Activated CD8-positive, alpha-beta memory T cell treated with anti-CD3 and anti-CD28 coated beads, Interleukin-2, amount 50 U/mL, for 4 hours (primary cell): ENCODE data around the gene CAMK1D.
"Not testable (repeated sequence)": the region's sequence is repeated elsewhere in the genome, so short reads cannot be mapped to it uniquely, and the experiment has no call there.

Source experiments
- DNase-seq: peaks from one replicate; pipeline ENCODE4 v3.0.0-alpha.2; 2020

The CAMK1D gene

DNA sequence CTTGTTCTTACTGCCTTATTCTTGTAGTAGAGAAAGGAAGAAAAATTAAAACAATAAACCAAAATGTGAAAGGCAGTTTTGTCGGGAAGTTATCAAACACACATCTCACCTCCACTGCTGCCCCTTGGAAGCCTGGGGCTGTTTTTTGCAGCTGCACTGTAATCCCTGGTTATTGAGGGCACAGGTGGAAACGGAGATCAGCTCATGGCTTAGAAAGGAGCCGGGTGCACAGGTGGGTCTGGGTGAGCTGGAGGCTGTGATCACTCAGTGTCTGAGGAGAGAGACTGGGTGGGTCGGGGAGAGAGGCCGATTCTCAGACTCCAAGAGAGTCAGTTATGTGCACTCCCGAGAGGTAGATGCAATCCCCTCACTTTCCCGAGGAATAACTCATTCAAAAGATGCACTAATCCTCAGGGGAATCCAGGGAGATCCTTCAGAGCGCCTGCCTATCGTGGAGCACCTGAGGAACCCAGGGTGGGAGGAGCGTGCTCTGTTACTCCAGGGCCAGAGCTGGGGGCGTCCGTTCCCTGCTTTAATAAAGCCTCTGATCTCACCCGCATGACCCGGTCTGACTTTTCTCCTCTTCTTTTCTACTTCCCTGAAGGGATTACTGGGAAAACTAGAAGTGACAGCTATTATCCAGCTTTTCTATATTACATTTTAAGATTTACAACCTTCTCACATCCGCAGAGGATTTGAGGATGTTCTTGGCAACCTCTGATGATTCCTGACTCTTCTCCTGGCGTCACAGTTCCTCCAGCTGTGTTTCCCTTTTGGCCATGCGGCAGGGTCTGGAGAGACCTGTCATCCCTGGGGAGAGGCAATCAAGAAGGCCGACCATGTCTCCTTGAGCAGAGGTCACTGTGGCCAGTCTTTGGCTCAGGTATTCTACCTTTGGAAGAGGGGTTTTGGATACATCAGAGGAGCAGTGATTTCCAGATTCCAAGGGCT lies 82.1 kb downstream of the CAMK1D start:
- no peak for DNase-seq

DNA sequence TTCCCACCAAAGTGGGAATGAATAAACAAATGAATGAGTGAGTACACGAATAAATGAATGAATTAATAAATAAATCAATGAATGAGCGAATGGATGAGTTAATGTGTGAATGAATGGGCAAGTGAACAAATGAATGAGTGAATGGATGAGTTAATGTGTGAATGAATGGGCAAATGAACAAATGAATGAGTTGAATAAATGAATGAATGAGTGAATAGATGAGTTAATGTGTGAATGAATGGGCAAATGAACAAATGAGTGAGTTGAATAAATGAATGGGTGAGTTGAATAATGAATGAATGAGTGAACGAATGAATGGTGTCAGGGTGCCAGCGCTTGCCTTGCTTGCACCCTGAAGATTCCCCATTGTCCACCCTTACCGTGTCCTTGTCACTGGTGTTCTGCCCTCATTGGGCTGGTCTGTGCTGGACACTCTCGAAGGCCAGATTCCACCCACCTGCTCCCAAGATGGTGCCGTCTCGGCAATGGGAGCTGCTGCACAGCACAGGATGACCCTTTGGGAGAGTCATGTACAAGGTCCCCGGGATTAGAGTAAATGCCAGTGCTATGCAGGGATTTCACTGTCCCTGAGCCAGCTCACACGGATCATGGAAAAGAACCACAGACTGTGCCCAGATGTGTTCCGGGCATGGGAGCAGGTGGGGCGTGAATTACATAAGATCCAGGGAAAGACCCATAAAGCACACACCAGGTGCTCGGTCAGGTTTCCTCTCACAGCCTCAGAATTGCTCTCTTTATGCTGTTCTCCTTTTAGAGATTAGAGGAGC lies 83.2 kb downstream of the CAMK1D start:
- DNase-seq: no peak

DNA sequence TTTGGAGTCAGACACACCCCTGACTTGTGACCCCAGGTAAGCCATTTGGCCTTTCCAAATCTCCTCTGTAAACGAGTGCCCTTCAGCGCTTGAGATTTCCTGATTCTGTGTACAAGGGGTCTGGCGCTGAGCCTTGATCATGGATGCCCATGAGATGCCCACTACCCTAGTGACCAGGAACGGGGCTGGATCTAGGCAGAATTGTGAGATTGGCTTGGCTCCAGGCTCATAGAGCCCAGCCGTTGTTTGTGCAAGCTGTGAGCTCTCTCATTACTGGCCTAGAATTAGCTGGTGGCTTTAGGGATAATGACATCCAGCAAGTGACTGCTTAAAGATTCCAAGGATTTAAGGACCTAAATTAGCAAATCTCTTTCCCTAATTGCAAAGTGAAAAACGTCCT lies 84.9 kb downstream of the CAMK1D start:
- no peak for DNase-seq

DNA sequence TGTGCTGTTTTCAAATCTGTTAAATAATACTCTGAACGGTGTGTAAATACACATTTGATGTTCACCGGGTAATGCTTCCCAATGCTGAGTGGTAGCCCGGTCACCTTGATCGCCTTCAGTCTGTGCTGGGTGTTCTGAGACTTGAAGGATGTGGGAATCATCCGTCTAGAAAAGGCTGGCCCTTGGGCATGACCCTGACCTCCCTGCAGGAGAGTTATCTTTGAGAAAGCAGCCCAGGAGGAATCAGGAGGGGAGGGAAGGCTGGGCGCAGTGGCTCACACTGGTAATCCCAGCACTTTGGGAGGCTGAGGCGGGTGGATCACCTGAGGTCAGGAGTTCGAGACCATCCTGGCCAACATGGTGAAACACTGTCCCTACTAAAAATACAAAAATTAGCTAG lies 85.3 kb downstream of the CAMK1D start:
- DNase-seq: not testable (repeated sequence)

DNA sequence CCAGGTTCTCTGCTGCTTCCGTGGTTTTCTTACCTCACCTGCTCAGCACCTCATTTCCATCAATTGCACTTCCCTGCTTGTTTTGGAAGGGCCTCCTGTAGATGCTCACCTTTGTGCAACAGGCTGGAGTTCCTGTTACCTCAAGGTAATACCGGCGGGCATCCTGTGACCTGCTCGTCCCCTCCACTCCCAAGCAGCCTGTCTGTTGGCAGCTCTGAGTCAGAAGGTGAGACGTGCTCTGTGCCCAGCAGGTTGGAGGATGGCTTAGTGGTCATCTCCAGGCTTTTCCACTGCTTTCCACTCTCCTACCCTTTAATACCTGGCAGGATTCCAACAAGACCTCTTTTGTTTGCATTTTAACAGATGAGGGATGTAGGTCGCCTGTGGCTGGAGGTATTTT lies 86.0 kb downstream of the CAMK1D start:
- no peak for DNase-seq

DNA sequence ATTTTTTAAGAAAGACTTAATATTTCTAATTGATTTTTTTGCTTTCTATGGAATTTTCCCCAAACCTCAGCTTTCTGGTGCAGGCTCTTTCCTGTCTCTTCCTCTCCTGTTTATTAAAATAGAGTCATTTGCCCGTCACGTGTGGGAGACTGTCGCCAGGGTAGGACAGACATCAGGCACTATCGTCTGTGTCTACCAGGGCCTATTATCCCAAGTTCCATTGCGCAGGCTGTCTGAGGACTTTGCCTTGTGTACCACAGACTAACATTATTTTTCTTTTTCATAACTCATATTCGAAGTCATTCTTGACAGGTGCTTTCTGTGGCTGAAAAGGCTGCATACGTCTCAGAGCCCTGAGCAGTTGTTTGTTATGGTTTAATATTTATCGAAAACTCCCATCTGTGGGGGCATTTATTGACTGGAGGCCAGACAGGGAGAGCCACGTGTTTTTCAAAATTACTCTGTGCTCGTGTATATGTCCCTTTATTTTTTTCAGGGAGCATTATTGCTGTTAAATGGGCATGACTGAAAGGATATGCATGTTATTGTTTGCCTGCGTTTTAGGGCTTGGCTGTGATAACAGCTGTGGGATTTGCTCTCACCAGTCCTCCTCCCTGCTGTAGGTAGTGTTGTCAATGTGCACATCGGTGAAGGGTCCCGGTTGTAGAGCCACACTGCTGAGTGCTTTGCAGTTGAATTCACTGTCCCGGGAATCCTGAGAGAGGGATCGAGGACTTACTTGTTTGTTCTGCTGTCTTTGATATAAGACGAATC lies 89.8 kb downstream of the CAMK1D start:
- DNase-seq: no peak

DNA sequence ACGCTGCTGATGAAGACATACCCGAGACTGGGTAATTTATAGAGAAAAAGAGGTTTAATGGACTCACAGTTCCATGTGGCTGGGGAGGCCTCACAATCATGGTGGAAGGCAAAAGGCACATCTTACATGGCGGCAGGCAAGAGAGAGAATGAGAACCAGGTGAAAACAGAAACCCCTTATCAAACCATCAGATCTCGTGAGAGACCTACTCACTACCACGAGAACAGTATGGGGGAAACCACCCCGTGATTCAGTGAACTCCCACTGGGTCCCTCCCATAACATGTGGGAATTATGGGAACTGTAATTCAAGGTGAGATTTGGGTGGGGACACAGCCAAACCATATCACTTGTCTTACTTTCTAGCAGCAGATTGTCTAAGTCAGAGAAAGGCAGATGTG lies 90.4 kb downstream of the CAMK1D start:
- DNase-seq: not testable (repeated sequence)

DNA sequence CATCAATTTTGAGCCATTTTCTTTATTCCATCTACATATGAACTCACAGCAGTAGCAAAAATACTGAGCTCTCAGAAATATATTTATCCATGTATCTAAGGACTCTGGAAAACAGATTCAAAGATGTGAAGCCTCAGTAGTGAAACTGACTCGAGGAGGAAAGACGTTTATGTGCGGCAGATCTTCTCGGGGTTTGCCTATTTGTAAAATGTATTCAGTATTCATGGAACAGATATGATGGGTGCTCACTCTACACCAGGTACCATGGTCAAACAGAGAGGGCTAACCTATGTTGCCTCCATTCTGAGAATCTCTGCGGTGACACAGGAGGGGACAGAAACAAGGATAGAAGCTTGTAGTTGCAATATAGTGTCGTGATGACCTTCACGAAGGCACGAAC lies 93.7 kb downstream of the CAMK1D start:
- no peak for DNase-seq

DNA sequence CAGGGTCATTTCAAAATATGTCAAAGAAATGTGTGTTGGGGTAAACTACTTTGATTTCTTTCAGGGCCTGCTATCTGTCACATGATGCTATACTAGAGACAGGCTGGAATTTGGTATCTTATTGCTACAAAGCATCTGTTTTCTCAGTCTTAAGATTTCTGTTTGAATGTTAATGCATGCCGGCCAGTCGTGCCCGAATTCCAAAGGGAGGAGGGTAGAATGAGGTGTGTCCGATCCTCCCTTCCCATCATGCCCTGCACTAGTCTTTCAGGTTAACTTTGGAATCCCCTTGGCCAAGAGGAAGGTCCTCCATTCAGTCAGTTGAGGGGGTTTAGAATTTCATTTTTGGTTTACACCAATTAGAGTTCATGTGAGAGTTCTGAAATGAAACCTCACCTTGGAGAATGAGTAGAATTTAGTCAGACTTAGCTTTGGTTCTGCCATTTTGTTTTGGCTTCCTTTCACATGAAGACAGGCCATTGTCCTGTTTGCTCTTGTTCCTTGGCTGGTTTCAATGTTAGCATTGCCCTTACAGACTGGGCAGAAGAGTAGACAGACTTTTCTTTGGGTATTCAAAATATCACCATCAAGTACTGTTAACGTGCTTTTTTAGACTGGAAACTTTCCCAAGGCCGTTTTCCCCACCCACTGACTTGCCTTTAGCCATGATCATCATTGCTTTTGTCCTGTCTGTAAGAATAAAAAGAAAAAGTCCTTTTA lies 95.8 kb downstream of the CAMK1D start:
- DNase-seq: no peak

DNA sequence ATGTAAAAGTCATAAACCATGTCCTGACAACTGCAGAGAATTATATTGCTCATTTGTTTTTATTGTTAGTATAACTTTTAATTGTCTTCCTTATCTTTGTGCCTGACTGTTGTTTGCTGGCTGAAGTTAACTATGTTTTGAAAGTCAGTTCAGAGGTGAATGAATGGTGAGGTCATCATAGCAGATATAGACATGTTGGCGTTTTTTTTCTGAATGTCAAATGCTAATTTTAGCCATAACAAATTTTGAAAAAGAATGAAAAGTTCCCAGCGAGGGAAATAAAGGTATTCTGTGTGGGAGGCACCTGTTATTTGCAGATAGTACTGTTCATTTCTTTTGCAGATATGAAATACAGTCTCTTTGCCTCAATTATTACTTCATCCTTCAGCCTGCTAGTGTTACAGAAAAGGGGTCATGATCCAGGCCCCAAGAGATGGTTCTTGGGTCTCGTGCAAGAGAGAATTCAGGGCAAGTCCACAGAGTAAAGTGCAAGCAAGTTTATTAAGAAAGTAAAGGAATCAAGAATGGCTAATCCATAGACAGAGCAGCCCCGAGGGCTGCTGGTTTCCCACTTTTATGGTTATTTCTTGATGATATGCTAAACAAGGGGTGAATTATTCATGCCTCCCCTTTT lies 96.5 kb downstream of the CAMK1D start:
- no peak for DNase-seq

DNA sequence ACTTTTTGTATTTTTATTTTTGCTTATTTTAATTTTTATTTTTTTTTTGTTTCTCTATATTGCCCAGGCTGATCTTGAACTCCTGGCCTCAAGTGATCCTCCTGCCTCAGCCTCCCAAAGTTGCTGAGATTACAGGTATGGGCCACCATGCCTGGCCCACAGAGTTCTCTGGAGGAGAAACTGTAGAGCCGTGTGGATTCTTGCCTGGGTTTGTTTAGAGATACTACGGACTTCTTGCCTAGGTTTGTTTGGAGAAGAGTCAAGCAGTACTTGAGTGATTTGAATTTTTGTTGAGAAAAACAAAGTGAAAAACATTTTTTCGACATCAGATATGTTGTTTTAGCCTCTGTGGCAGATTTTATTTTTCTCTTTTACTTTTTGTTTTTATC lies 99.0 kb downstream of the CAMK1D start:
- DNase-seq: no peak

DNA sequence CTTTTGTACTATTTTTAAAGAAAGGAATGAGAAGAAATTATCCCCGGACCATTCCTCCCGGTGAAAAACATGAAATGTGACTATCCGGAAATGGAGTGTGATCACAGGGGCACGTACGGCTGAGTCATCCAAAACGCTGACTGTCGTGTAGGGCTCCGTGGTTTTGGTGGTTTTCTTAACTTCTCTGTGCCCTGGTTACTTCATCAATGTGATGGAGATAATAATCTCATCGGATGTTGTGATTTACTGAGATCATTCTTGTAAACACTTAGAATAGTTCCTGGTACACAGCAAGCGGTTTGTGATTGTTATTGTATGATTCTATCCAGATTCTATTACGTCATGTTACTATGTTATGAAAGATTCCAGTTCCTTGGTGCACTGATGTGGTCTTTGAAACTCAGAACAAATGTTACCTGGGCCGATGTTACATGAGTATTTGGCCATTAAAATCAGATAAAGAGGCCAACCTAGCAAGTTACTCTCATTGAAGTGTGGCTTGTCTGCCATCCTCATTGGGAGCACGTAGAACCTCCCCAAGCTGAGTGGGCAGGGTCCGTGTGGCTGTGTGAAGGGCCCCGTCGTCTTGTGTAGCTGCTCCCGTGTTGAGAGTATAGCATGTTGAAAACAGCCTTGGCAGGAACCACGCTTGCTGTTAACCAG lies 99.5 kb downstream of the CAMK1D start:
- peak; percentile 68 for DNase-seq

DNA sequence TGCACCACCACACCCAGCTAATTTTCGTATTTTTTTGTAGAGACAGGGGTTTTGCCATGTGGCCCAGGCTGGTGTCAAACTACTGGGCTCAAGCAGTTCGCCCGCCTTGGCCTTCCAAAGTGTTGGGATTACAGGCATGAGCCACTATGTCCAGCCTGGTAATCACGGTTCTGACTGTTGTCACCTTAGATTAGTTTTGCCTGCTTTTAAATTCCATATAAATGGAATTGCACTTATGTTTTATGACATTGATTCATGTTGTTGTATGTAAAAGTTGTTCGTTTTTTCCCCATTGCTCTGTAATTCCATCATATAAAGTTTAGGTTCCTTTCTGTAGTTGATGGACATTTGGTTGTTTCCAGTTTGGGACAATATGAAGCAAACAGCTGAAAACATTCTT lies 106.0 kb downstream of the CAMK1D start:
- no peak for DNase-seq

DNA sequence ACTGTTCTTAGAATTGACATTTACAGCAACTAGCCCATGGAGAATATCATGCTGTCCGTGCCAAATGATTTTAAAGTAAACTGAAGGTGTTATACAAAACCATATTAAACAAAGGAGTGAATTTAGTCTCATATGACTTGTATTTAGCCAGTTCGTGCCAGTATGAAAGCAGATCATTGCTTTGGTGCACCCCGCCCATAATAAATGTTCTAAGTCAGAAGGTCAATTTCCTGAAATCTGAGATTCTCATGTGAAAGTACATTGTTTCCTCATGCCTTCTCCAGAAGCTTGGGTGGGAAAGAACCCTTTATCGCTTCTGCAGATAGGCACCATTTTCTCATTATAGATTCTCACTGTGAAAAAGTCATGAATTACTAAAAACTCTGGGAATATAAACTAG lies 106.4 kb downstream of the CAMK1D start:
- DNase-seq: no peak

DNA sequence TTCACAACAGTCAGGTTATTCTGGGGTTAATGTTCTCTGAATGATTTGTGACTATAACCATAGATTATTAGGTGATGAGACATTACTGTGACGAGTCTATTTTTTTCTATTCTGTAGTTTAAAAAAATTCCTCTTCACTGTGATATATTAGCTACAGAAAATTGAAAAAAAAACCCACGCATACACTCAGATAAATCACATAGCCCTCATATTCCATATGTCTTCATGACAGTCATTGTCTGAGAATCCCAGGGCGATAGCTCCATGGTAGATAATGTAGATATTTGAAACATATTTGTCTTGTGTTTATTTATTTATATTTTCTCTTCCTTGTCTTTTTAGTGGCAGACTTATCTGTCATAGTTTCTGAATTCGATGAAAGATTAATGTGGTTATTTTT lies 110.0 kb downstream of the CAMK1D start:
- no peak for DNase-seq

DNA sequence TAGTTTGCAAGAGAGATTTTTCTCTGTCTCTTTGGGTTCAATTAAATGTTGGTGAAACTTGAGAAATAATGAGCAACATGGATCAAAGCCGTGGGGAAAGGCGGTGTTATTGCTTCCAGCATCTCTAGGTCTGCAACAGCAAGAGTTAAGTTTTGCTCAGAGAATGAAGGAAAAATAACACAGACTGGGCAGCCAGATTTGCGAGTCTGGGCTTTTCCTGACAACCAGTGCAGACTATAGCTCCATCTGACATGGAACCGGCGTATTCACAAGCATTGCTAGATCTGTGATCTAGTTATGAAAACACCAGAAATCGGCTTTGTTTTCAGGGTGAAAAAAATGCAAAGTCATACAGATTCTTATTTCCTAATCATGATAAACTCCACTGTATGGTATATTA lies 110.4 kb downstream of the CAMK1D start:
- DNase-seq: no peak

DNA sequence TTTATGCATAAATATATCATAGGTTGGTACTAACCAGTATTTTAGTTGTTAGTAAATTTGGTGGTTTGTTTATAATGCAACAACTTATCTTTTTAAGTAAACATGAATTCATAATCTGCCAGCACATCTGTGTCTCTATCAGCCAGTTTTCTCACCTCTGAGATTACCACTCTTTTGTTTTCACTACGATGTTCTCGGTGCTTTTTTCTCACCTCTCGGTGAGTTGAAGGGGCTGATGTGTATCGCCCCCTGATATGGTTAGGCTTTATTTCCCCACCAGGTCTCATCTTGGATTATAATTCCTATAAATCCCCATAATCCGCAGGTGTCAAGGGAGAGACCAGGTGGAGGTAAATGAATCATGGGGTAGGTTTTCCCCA lies 114.1 kb downstream of the CAMK1D start:
- DNase-seq: no peak

DNA sequence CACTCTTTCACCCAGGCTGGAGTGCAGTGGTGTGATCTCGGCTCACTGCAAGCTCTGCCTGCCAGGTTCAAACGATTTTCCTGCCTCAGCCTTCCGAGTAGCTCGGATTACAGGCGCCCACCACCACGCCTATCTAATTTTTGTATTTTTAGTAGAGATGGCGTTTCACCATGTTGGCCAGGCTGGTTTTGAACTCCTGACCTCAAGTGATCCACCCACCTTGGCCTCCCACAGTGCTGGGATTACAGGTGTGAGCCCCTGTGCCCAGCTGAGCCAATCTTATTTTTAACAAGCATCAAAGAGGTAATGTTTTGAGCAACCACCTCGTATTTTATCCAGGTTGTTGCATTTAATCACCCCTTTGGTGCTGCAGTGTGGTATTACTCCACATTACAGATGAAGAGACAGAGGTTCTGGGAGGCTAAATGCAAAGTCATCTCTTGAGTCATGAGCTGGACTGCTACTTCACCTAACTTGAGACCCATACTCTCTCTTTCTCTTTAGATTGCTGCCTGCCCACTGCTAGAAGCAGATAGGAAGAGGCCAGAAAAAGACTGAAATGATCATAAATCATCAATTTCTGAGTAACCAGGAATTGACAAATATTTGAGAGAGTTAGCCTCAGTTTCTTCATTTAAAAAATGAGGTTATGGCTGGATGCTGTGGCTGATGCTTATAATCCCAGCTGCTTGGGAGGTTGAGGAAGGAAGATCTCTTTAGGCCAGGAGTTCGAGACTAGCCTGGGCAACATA lies 116.2 kb downstream of the CAMK1D start:
- DNase-seq: no peak

DNA sequence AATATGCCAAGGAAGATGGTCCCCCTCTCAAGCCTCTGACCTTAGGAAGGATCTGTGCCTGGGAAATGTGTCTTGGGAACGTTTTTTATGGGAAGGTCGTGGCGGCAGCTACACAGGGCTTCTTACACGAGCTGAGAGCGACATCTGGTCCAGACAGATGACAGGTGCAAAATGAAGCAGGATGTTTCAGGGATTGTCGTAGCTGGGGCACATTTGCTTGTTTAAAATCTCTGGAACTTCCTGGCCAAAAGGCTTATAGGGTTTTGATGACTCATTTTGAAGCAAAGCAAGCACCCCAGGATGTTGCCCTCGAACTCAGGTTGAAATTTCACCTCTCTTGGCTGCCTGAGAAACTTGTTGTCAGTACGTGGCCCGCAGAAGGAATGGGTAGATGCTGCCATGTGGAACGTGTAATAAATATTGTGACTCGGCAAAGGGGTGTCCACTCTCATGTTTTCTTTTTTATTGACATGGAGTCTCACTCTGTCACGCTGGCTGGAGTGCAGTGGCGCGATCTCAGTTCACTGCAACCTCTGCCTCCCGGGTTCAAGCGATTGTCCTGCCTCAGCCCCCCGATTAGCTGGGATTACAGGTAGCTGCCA lies 117.5 kb downstream of the CAMK1D start:
- no peak for DNase-seq

DNA sequence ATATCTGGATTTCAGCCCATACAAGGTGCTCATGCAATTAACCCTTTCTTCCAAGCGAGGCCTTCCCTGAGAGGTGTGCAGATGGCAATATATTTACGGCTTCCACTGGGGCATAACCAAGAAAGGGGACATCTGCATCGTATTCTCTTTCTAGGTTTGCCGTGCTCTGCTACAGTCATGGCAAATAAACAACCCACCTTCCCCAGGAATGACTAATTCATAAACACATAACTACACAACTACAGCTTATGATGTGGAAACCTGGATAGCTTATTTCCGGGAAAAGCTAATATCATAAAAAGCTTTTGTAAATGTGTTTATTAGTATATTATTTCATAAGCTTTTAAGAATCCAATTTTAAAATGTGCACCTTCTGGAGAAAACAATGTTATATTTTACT lies 120.0 kb downstream of the CAMK1D start:
- no peak for DNase-seq
